ENCODE measurements around the gene SOX1.

The SOX1 gene

GRCh38 chr13:112054616-112055015 lies 12.3 kb upstream of the SOX1 start:
- no peak for DNase-seq (ENCODE audit: low read depth in 2 of 2)
- no peak for TF ChIP-seq CTCF (IDR thresholded peaks at IDR 0.05; ENCODE audit: low read depth, low read length)
- no peak overlapping the region for H3K4me3 ChIP-seq (replicated peaks in 1 of 2; ENCODE audit: low read depth in 2 of 2, low read length in 2 of 2)

GRCh38 chr13:112055036-112055914 lies 11.7 kb upstream of the SOX1 start:
- no peak for TF ChIP-seq CTCF (IDR thresholded peaks at IDR 0.05; ENCODE audit: low read depth, low read length)
- DNase-seq (ENCODE audit: low read depth in 2 of 2) = no peak
- H3K4me3 ChIP-seq (replicated peaks in 1 of 2; ENCODE audit: low read depth in 2 of 2, low read length in 2 of 2) = no peak overlapping the region

GRCh38 chr13:112055915-112056269 lies 11.1 kb upstream of the SOX1 start:
- no peak for DNase-seq (ENCODE audit: low read depth in 2 of 2)
- TF ChIP-seq CTCF (IDR thresholded peaks at IDR 0.05; ENCODE audit: low read depth, low read length) = no peak
- H3K4me3 ChIP-seq (replicated peaks in 1 of 2; ENCODE audit: low read depth in 2 of 2, low read length in 2 of 2) = no peak overlapping the region

- H3K4me3 ChIP-seq (replicated peaks in 1 of 2; ENCODE audit: low read depth in 2 of 2, low read length in 2 of 2) = no peak overlapping the region
- no peak for DNase-seq (ENCODE audit: low read depth in 2 of 2)
- TF ChIP-seq CTCF (IDR thresholded peaks at IDR 0.05; ENCODE audit: low read depth, low read length) = no peak
Observed at GRCh38 chr13:112056284-112056727, 10.6 kb upstream of the SOX1 start.

- no peak for TF ChIP-seq CTCF (IDR thresholded peaks at IDR 0.05; ENCODE audit: low read depth, low read length)
- H3K4me3 ChIP-seq (replicated peaks in 1 of 2; ENCODE audit: low read depth in 2 of 2, low read length in 2 of 2) = no peak overlapping the region
- DNase-seq (ENCODE audit: low read depth in 2 of 2) = no peak
Observed at GRCh38 chr13:112056739-112057438, 10.1 kb upstream of the SOX1 start.

GRCh38 chr13:112057439-112057735 lies 9.6 kb upstream of the SOX1 start:
- H3K4me3 ChIP-seq (replicated peaks in 1 of 2; ENCODE audit: low read depth in 2 of 2, low read length in 2 of 2) = no peak overlapping the region
- DNase-seq (ENCODE audit: low read depth in 2 of 2) = no peak

More at GRCh38 chr13:112057439-112057735, 9.6 kb upstream of the SOX1 start:
- no peak for TF ChIP-seq CTCF (IDR thresholded peaks at IDR 0.05; ENCODE audit: low read depth, low read length)

All from cardiac fibroblast (primary cell).